HG02571 (cell line): Measurements from ENCODE around the gene AHI1.
"Not testable (repeated sequence)": the region's sequence is repeated elsewhere in the genome, so short reads cannot be mapped to it uniquely, and the experiment has no call there.

Experiments used
- ATAC-seq: cut with Tn5 transposase; IDR thresholded peaks from one replicate; pipeline ENCODE4 v1.9.1; 2021; ENCODE audit warnings: mild to moderate bottlenecking, moderate library complexity; ENCODE audit not compliant: unreplicated experiment

AHI1 gene

DNA sequence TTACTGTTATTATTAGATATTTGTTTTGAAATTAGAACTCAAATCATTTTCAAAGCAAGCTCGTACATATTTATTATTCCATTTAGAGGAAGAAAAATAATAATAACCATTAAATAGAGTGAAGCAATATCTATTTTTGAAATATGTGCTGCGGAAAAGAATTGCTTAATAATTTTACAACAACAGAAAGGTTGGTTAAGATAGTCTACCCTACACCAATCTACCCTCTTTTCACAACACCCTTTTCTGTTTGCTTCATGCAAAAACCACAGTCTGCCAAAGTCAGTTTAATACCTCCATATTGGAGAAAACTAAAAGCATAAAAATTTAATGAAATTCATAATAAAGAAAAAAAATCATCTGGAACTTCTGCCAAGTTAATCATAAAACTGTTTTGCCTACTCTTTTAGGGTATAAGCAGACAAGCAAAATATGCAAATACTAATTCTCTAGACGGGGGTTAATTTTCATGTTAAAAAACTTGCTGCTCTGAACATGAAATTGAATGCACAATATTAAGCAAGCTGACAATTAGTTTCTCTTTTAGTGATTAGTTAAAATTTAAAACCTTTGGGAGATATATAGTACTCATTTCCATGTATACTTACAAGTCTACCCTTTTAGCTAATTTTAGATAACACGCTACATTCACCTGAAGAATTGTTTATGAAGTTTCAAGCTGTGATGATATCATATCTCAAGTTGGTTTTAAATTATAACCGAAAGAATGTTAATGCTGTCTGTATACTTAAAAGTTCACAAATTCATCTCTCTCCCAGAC lies 100.2 kb downstream of the AHI1 start:
- no peak for ATAC-seq

- ATAC-seq: no peak
Measured at GRCh38 chr6:135395136-135395535, 102.4 kb downstream of the AHI1 start.

DNA sequence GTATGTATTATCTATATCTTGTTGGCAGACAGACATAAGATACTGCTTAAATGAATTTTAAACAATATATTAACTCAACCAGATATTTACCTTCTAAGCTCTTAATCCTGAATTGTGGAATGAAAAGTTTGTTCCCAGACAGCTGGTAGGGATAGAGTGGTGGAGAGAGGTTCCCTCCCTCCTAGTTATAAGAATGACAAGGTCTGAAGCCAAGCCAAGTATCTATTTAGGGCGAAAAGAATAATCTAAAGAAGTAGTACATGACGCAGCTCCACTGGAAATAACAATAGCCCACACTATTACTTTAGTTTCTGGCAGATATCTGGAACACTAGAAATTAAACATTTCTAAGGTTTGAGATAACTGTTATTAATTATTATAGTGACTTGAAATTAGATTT lies 104.3 kb downstream of the AHI1 start:
- ATAC-seq: no peak

DNA sequence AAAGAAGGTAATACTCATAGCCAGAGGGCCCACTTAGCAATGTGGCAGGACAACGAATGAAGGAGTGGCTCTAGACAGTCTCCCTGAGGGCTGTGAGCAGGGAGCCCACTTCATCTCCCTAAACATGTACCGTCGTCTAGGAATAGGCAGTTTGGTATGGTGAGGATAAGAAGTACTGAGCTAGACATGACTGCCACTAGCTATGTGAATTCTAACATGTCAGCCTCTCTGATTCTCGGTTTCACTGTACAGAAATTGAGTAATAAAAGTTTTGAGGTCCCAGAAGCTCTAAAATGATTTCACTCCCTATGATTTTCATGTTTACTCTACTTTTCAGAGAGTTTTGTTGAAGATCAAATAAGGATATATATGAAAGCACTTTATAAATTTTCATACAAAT lies 107.1 kb downstream of the AHI1 start:
- ATAC-seq: no peak

- ATAC-seq: no peak
Measured at GRCh38 chr6:135385299-135385698, 112.2 kb downstream of the AHI1 start.

GRCh38 chr6:135383766-135384165 lies 113.8 kb downstream of the AHI1 start:
- ATAC-seq: no peak

GRCh38 chr6:135383301-135383700 lies 114.2 kb downstream of the AHI1 start:
- ATAC-seq: no peak

DNA sequence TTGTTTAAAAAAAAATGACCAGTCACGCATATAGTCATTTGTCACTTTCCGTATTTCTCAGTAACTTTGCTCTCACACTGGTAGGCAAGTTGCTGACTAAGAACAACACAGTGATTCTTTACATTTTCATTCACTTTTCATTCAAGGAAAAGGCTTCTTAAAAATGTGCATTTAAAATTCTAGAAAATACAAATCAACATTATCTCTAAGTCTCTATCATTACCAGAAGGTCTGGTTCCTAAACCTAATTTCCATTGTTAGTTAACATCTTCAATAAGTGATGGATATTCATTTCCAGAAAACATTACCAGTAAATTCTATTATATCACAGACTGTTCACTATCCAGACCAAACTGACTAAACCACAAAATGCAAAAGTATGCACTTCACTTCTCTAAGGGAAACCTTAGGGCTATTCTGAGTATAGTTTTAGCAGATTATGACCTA lies 115.3 kb downstream of the AHI1 start:
- ATAC-seq: peak; percentile 80

DNA sequence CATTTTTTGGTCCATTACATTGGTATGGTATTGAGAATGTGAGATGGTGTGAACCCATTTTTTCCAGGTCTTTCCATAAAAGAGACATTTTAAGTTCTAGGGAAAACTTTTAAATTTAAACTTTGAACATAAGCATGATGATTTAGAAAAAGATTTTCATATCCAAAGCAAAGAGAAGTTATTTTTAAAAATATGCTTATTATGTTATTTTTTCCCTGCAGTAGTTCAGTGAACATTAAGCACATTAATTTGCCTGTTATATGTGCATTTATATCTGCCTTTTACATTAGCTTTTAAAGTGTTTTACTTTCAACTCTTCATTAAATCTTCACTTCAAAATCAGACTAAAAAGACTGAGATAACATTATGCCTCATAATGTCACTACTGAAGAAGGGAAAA lies 116.7 kb downstream of the AHI1 start:
- no peak for ATAC-seq

DNA sequence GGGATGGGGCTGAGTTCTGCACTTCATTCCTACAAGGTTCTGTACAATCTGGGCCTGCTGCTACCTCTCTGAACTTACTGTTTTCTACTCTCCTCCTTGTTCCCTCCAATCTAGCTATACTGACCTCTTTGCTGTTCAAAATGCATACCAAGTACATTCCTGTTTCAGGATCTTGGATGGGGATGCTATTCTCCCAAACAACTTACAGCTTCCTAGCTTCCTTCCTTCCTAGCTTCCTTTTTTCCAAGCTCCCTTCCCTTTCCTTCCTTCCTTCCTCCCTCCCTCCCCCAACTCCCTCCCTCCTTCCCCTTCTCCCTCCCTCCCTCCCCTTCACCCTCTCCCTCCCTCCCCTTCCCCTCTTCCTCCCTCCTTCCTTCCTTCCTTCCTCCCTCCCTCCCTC lies 117.9 kb downstream of the AHI1 start:
- ATAC-seq: no peak

- no peak for ATAC-seq
Measured at GRCh38 chr6:135372758-135373157, 124.8 kb downstream of the AHI1 start.

- ATAC-seq: not testable (repeated sequence)
Measured at GRCh38 chr6:135363622-135364021, 133.9 kb downstream of the AHI1 start.

- no peak for ATAC-seq
Measured at GRCh38 chr6:135362124-135362523, 135.4 kb downstream of the AHI1 start.

DNA sequence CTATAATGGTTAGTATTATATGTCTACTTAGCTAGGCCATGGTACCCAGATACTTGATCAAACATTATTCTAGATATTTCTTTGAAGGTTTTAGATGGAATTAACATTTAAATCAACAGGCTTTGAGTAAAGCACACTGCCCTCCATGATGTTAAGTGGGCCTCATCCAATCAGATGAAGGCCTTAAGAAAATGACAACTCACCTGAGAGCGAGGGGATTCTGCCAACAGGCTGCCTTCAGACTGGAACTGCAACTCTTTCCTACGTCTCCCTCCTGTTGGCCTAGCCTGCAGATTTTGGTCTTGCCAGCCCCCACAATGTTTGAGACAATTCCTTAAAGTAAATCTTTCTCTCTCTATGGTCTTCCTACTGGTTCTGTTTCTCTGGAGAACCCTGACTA lies 137.3 kb downstream of the AHI1 start:
- no peak for ATAC-seq

DNA sequence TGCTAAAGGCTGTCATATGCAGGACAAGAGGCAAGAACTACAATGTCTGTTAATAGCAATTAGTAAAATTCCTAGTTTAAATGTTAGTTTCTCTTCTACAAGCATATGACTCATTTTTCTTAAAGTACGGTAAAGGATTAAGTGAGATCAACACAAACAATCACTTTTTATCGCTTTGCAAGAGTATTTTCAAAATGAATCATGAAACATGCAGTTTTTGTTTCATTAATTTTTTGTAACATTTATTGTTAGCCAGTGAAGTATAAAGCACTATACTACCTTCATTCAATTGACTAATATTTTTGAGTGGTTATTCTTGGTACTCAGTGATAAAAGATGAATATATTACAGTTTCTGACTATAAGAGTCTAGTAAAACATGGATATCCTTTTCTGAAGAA lies 138.6 kb downstream of the AHI1 start:
- ATAC-seq: no peak

- ATAC-seq: no peak
Measured at GRCh38 chr6:135358251-135358821, 139.2 kb downstream of the AHI1 start.

GRCh38 chr6:135354407-135354806 lies 143.1 kb downstream of the AHI1 start:
- no peak for ATAC-seq

GRCh38 chr6:135353113-135353512 lies 144.4 kb downstream of the AHI1 start:
- no peak for ATAC-seq

DNA sequence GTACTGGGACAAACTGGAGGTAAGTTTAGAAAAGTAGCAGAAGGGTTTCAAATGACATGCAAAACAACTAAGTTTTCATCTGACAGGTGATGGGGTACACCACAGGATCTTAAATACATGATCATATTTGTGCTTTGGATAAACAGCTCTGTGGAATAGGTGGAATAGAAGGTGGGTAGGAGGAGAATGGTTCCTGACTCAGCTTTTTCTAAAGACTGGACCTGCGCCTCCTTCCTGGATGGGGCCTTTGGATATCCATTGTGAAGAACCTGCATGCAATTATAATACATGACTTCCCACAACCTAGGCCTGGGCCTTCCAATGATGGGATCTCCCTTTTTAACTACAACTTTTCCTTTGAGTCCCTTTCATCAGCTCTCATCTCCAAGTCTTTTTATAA lies 145.9 kb downstream of the AHI1 start:
- no peak for ATAC-seq

- ATAC-seq: no peak
Measured at GRCh38 chr6:135347887-135348286, 149.7 kb downstream of the AHI1 start.

- ATAC-seq: no peak
Measured at GRCh38 chr6:135346747-135347146, 150.8 kb downstream of the AHI1 start.

DNA sequence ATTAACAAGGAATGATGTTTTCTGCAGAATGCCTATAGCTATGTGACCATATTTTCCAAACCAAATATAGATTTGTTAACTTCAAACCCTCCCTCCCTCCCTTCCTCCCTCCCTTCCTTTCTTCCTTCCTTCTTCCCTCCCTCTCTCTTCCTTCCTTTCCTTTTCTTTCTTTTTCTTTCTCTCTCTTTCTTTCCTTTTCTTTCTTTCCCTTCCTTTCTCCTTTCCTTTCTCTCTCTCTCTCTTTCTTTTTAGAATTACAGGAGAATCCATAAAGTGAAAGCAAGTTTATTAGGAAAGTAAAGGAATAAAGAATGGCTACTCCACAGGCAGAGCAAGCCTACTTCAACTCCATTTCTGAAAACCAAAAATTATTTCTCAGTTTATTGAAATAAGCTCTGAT lies 153.0 kb downstream of the AHI1 start:
- no peak for ATAC-seq

GRCh38 chr6:135339920-135340319 lies 157.6 kb downstream of the AHI1 start:
- not testable (repeated sequence) for ATAC-seq
